Prostate gland (tissue), 2 donors: ENCODE data around the gene MED15.

ENCODE experiments used
- POLR2AphosphoS5 ChIP-seq: sonication (generic); formaldehyde crosslinking; IDR thresholded peaks from one replicate; pipeline ENCODE4 v1.6.1; 2017; ENCODE audit warnings: antibody characterized with exemption
- TF ChIP-seq, protein P1 (sequence below), 4 experiments: fragments of 200-600 bp in 2 of 4; fragments of 450-650 bp in 2 of 4; sonication (generic) in 2 of 4; IDR thresholded peaks; 1 replicate in 3 of 4; 2 replicates in 1 of 4; pipeline ENCODE4 v1.5.1; 2016 to 2019; ENCODE audit warnings: antibody characterized with exemption in 4 of 4, mild to moderate bottlenecking in 2 of 4, moderate library complexity in 2 of 4

DNA sequence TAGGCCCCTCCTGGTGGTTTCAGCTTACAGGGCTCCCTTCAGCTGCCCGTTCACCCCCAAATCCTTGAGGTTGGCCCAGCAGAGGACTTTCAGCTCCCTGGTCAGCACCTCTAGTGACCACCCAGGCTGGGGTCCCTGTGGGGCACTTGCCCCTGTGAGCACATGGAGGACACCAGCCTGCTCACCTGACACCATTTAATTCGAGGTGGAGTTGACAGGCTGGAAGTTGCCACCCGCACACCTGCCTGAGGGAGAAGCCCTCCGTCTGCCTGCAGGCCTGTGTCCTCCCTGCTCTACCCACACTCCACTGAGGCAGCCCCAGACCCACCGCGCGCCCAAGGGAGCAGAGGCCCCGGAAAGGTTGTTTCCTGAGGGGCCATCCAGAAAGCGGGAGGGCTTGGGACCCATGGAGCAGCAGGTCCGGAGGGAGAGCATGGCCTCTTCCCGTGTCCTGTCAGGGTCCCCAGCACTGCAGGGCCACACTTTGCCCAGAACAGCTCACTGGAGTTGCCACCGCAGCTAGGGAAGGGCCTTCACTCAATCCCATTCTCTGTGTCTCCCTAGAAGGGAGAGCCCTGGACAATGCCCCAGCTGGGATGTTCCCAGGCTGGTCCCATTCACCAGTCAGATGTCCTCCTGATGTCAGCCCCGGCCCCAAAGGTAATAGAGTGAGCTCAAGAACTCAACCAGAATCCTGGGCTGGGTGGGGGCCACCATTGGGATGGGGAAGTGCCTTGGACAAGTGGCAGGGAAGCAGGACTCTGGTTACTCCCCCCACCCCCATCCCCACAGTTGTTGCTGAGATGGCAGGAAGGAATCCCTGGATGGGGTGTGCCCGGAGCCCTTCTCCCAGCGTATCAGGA lies 82.4 kb downstream of the MED15 start:
- TF ChIP-seq, protein P1, sequence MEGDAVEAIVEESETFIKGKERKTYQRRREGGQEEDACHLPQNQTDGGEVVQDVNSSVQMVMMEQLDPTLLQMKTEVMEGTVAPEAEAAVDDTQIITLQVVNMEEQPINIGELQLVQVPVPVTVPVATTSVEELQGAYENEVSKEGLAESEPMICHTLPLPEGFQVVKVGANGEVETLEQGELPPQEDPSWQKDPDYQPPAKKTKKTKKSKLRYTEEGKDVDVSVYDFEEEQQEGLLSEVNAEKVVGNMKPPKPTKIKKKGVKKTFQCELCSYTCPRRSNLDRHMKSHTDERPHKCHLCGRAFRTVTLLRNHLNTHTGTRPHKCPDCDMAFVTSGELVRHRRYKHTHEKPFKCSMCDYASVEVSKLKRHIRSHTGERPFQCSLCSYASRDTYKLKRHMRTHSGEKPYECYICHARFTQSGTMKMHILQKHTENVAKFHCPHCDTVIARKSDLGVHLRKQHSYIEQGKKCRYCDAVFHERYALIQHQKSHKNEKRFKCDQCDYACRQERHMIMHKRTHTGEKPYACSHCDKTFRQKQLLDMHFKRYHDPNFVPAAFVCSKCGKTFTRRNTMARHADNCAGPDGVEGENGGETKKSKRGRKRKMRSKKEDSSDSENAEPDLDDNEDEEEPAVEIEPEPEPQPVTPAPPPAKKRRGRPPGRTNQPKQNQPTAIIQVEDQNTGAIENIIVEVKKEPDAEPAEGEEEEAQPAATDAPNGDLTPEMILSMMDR (IDR thresholded peaks at IDR 0.05) = no peak
- TF ChIP-seq POLR2AphosphoS5 = no peak
